H1 (cell line): Measurements from ENCODE around the gene ARSI. TPM values are rescaled to one million over a fixed set of nuclear protein-coding genes. Genes with fewer than 3 reads are reported as not detected.

Experiments used
- CTCF ChIA-PET: fragments of 300-600 bp; sonication (Branson Sonifier 250); formaldehyde crosslinking; loops from one replicate; lab custom pipeline; 2021; ENCODE audit not compliant: partially characterized antibody; lab: Charles Lee
- POLR2A ChIA-PET: fragments of 300-600 bp; sonication (Branson Sonifier 250); formaldehyde crosslinking; loops from one replicate; lab custom pipeline; 2021; ENCODE audit warnings: inconsistent platforms; ENCODE audit not compliant: partially characterized antibody; lab: Charles Lee
- DNase-seq, 2 experiments: peaks; one replicate each; pipeline versions ENCODE4 v3.0.0 to v3.0.0-alpha.2; 2010 to 2022; ENCODE audit warnings: low spot score in 2 of 2, low read depth in 1 of 2, mixed read lengths in 1 of 2
- FAIRE-seq: peaks from 2 replicates; lab custom pipeline; 2011; peaks lifted over from hg19 to GRCh38; lab: Jason Lieb, UNC
- H2AFZ ChIP-seq: 2 replicates; pipeline ENCODE4 v1.8.1; 2012; ENCODE audit warnings: low read length, inconsistent platforms
- H2AK5ac ChIP-seq: 2 replicates; pipeline ENCODE4 v1.6.1; 2013; ENCODE audit warnings: low read depth, low read length
- H2BK120ac ChIP-seq: replicated peaks from 2 replicates; pipeline ENCODE3; 2013; ENCODE audit warnings: low read depth, low read length, inconsistent platforms
- H2BK12ac ChIP-seq: 2 replicates; pipeline ENCODE4 v1.6.1; 2013; ENCODE audit warnings: low read depth, low read length
- H2BK15ac ChIP-seq: 2 replicates; pipeline ENCODE4 v1.6.1; 2013; ENCODE audit warnings: low read length
- H2BK20ac ChIP-seq: 2 replicates; pipeline ENCODE4 v1.6.1; 2013; ENCODE audit warnings: low read length
- H2BK5ac ChIP-seq: 2 replicates; pipeline ENCODE4 v1.6.1; 2013; ENCODE audit warnings: low read depth, low read length
- H3K14ac ChIP-seq: 2 replicates; pipeline ENCODE4 v1.6.1; 2013; ENCODE audit warnings: inconsistent platforms; ENCODE audit not compliant: insufficient read length
- H3K18ac ChIP-seq: 2 replicates; pipeline ENCODE4 v1.6.1; 2013; ENCODE audit warnings: low read length; ENCODE audit errors: extremely low read depth
- H3K23ac ChIP-seq: 2 replicates; pipeline ENCODE4 v1.6.1; 2013; ENCODE audit warnings: inconsistent platforms; ENCODE audit not compliant: insufficient read length
- H3K23me2 ChIP-seq: 2 replicates; pipeline ENCODE4 v1.6.1; 2013; ENCODE audit warnings: low read depth, low read length
- H3K27ac ChIP-seq: 2 replicates; pipeline ENCODE4 v1.6.1; 2011; ENCODE audit warnings: low read depth, low read length, inconsistent platforms
- H3K27me3 ChIP-seq, 4 experiments: replicated peaks in 1 of 4; 1 replicate in 1 of 4; 2 replicates in 3 of 4; pipeline versions ENCODE4 v1.6.1 to v1.8.1; 2011 to 2013; ENCODE audit warnings: low read length in 3 of 4, mild to moderate bottlenecking in 3 of 4, inconsistent platforms in 2 of 4, mixed read lengths in 2 of 4, moderate library complexity in 1 of 4; ENCODE audit not compliant: control insufficient read depth in 3 of 4, insufficient read depth in 3 of 4; ENCODE audit errors: extremely low read depth in 1 of 4
- H3K36me3 ChIP-seq, 4 experiments: 2 replicates each; pipeline versions ENCODE4 v1.6.1 to v1.8.1; 2011 to 2013; ENCODE audit warnings: mild to moderate bottlenecking in 4 of 4, low read length in 3 of 4, moderate library complexity in 2 of 4, control low read depth in 1 of 4, inconsistent platforms in 1 of 4; ENCODE audit not compliant: insufficient read depth in 4 of 4, control insufficient read depth in 2 of 4
- H3K4ac ChIP-seq: replicated peaks from 2 replicates; pipeline ENCODE3; 2013; ENCODE audit warnings: low read length, low read depth, mixed read lengths, inconsistent platforms; ENCODE audit not compliant: insufficient read length
- H3K4me1 ChIP-seq, 4 experiments: replicated peaks in 1 of 4; 1 replicate in 1 of 4; 2 replicates in 3 of 4; pipeline versions ENCODE4 v1.6.1 to v1.8.1; 2011 to 2013; ENCODE audit warnings: low read length in 3 of 4, inconsistent platforms in 2 of 4, mixed read lengths in 1 of 4; ENCODE audit not compliant: insufficient read depth in 4 of 4, control insufficient read depth in 3 of 4
- H3K4me2 ChIP-seq, 2 experiments: 2 replicates each; pipeline versions ENCODE4 v1.6.1 to v1.8.1; 2011 to 2013; ENCODE audit warnings: low read depth in 2 of 2, low read length in 2 of 2, control low read depth in 1 of 2, inconsistent platforms in 1 of 2, mild to moderate bottlenecking in 1 of 2; ENCODE audit not compliant: insufficient read depth in 1 of 2
- H3K4me3 ChIP-seq, 4 experiments: fragments of 200-600, 300-600 bp in 1 of 4; sonication (generic), shearing (Covaris generic), sonication (Bioruptor Twin) in 1 of 4; 2 replicates each; pipeline versions ENCODE4 v1.5.1 to v1.8.1; 2011 to 2016; ENCODE audit warnings: low read length in 4 of 4, low read depth in 3 of 4, control low read depth in 2 of 4, inconsistent platforms in 2 of 4, mild to moderate bottlenecking in 2 of 4, mixed read lengths in 1 of 4, moderate library complexity in 1 of 4; ENCODE audit not compliant: insufficient read depth in 2 of 4; ENCODE audit errors: extremely low read depth in 1 of 4
- H3K56ac ChIP-seq: replicated peaks from 2 replicates; pipeline ENCODE3; 2013; ENCODE audit warnings: low read depth, mild to moderate bottlenecking, mixed read lengths, low read length, inconsistent platforms; ENCODE audit not compliant: insufficient read length
- H3K79me1 ChIP-seq: 2 replicates; pipeline ENCODE4 v1.6.1; 2013; ENCODE audit warnings: low read depth, low read length, control low read depth
- H3K79me2 ChIP-seq, 2 experiments: 2 replicates each; pipeline versions ENCODE4 v1.6.1 to v1.8.1; 2012 to 2013; ENCODE audit warnings: low read length in 2 of 2, mild to moderate bottlenecking in 2 of 2, inconsistent platforms in 1 of 2; ENCODE audit not compliant: insufficient read depth in 2 of 2, control insufficient read depth in 1 of 2
- H3K9ac ChIP-seq, 4 experiments: replicated peaks in 1 of 4; 1 replicate in 1 of 4; 2 replicates in 3 of 4; pipeline versions ENCODE4 v1.6.1 to v1.8.1; 2011 to 2013; ENCODE audit warnings: low read depth in 3 of 4, low read length in 3 of 4, control low read depth in 2 of 4, mild to moderate bottlenecking in 2 of 4, moderate library complexity in 2 of 4, inconsistent platforms in 1 of 4; ENCODE audit errors: extremely low read depth in 1 of 4
- H3K9me3 ChIP-seq, 2 experiments: 2 replicates each; pipeline versions ENCODE4 v1.6.1 to v1.8.1; 2012 to 2013; ENCODE audit warnings: mild to moderate bottlenecking in 2 of 2, moderate library complexity in 2 of 2, control low read depth in 1 of 2, inconsistent platforms in 1 of 2, low read depth in 1 of 2, low read length in 1 of 2, mixed read lengths in 1 of 2; ENCODE audit not compliant: insufficient read depth in 2 of 2
- H4K20me1 ChIP-seq, 2 experiments: replicated peaks in 1 of 2; 2 replicates each; pipeline versions ENCODE3 to v1.8.1; 2011 to 2013; ENCODE audit warnings: inconsistent platforms in 2 of 2, low read length in 2 of 2, mild to moderate bottlenecking in 1 of 2; ENCODE audit not compliant: insufficient read depth in 2 of 2, control insufficient read depth in 1 of 2
- H4K5ac ChIP-seq: 2 replicates; pipeline ENCODE4 v1.6.1; 2013; ENCODE audit warnings: low read length, low read depth, mixed read lengths, inconsistent platforms; ENCODE audit not compliant: insufficient read length
- H4K8ac ChIP-seq: 2 replicates; pipeline ENCODE4 v1.8.0; 2013; ENCODE audit warnings: mild to moderate bottlenecking, moderate library complexity, low read length, inconsistent platforms; ENCODE audit not compliant: insufficient read depth; ENCODE audit errors: extremely low read depth
- H4K91ac ChIP-seq: replicated peaks from 2 replicates; pipeline ENCODE3; 2013; ENCODE audit warnings: low read length, mixed read lengths, inconsistent platforms; ENCODE audit not compliant: insufficient read length
- GABPA ChIP-seq: IDR thresholded peaks from 2 replicates; pipeline ENCODE4 v1.6.1; 2011; ENCODE audit warnings: mild to moderate bottlenecking, low read length, moderate library complexity, borderline replicate concordance; ENCODE audit not compliant: insufficient read depth
- MAFK ChIP-seq: IDR thresholded peaks from 2 replicates; pipeline ENCODE4 v1.6.1; 2012; ENCODE audit warnings: low read depth, mild to moderate bottlenecking, improper control_type of control experiment, low read length
- NRF1 ChIP-seq: IDR thresholded peaks from 2 replicates; pipeline ENCODE4 v1.6.1; 2011; ENCODE audit warnings: mild to moderate bottlenecking, low read depth, low read length, improper control_type of control experiment
- POU5F1 ChIP-seq: IDR thresholded peaks from 2 replicates; pipeline ENCODE4 v1.6.1; 2011; ENCODE audit warnings: low read depth, mild to moderate bottlenecking, low read length, moderate library complexity
- RAD21 ChIP-seq, 2 experiments: IDR thresholded peaks in 1 of 2; conservative IDR thresholded peaks in 1 of 2; 2 replicates each; pipeline ENCODE4 v1.6.1; 2011; ENCODE audit warnings: low read depth in 2 of 2, low read length in 2 of 2, improper control_type of control experiment in 1 of 2, inconsistent platforms in 1 of 2, mild to moderate bottlenecking in 1 of 2, moderate library complexity in 1 of 2
- SIRT6 ChIP-seq: IDR thresholded peaks from one replicate; pipeline ENCODE4 v1.7.1; 2012; ENCODE audit warnings: low read length, inconsistent platforms
- SP1 ChIP-seq: IDR thresholded peaks from 2 replicates; pipeline ENCODE4 v1.6.1; 2011; ENCODE audit warnings: low read depth, low read length
- TAF1 ChIP-seq: IDR thresholded peaks from 2 replicates; pipeline ENCODE4 v1.6.1; 2011; ENCODE audit warnings: mild to moderate bottlenecking, low read depth, low read length
- ZNF274 ChIP-seq: IDR thresholded peaks from 2 replicates; pipeline ENCODE4 v1.7.0; 2012; ENCODE audit warnings: low read length, borderline replicate concordance; ENCODE audit errors: extremely low read depth
- WGBS, 2 experiments: shearing (Covaris generic) in 1 of 2; methylation state at CpG; one replicate each; pipeline versions ENCODE4 v1.1.6 to v1.1.7; 2013 to 2015; ENCODE audit warnings: low lambda C conversion rate in 2 of 2, mixed read lengths in 2 of 2, inconsistent platforms in 1 of 2, low coverage in 1 of 2, missing lambda C conversion rate in 1 of 2; ENCODE audit not compliant: insufficient replicate concordance in 2 of 2, insufficient coverage in 1 of 2, insufficient read length in 1 of 2; ENCODE audit errors: extremely low coverage in 1 of 2, missing lambda C conversion rate in 1 of 2; 5-methylcytosine and 5-hydroxymethylcytosine counted together
- polyA plus RNA-seq, 7 experiments: library from polyadenylated mRNA; depleted of rRNA in 3 of 7; stranded (reverse) in 5 of 7; unstranded in 2 of 7; fragments of >200 nt in 5 of 7; fragments of 200-250 nt in 2 of 7; gene quantifications; 1 replicate in 5 of 7; 2 replicates in 1 of 7; 4 replicates in 1 of 7; pipeline versions ENCODE4 v1.2.1 to v1.2.3, GENCODE V29; 2011 to 2013; ENCODE audit warnings: missing spikeins in 2 of 7, mixed read lengths in 2 of 7
- total RNA-seq: library from RNA; stranded (reverse); fragmentation: NEBNext Ultra II Directional; extraction: Animal tissue kit (Norgen Biotek cat#: 25700); gene quantifications from 2 replicates; pipeline ENCODE4 v1.2.1, GENCODE V29; 2021
- TF ChIP-seq, protein P1 (sequence below): IDR thresholded peaks from 2 replicates; pipeline ENCODE4 v1.6.1; 2011; ENCODE audit warnings: low read depth, mild to moderate bottlenecking, low read length; ENCODE audit not compliant: insufficient read depth
- TF ChIP-seq, protein P2 (sequence below), 3 experiments: IDR thresholded peaks; 1 replicate in 2 of 3; 2 replicates in 1 of 3; pipeline versions ENCODE4 v1.5.1 to v1.6.1; 2011; ENCODE audit warnings: low read length in 3 of 3, mild to moderate bottlenecking in 3 of 3, inconsistent platforms in 2 of 3, low read depth in 1 of 3, moderate library complexity in 1 of 3; ENCODE audit not compliant: insufficient read depth in 1 of 3; ENCODE audit errors: control extremely low read depth in 1 of 3

Gene ARSI
- total and polyA plus RNA-seq, 2 of the 8 experiments (the other 6 are each of a cell fraction or from before 2014, with no cell fraction given): 4.5 to 6.7 TPM

DNA sequence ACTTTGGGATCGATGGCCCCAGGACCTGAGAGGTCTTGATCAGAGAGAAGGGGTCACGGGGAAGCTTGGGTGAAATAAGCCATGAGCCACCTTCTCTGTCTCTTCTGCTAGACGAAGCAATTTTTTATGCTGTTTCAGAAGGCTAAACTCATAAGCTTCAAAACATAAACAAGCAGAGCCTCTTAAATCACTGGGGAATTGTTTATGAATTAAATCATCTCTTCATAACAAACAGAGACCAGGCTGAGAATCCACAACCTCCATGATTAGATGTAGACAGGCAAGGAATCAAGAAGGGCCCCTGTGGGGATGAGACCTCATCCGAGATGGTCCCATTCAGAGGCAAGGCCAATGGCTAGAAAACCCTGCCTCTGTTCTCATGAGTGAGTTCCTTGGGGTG is 33.1 kb upstream of the ARSI start:
- H4K20me1 ChIP-seq: no peaks in the 10 kb centered on the region
- H2BK5ac ChIP-seq: no peak overlapping the region
- DNase-seq (no peak), FAIRE-seq (no peak)
- H3K27ac ChIP-seq: no peak overlapping the region
- H3K4me2 ChIP-seq: no peak overlapping the region
- no peak overlapping the region for H3K56ac ChIP-seq
- ChIA-PET POLR2A (no interaction called here), CTCF (interaction anchor here (1.1 to 15.6 kb wide), 5 partner anchors 15 to 244 kb away, joined by 3 to 126 read pairs (median 5); no protein-coding TSS in a partner anchor)
- H4K91ac ChIP-seq: no peak overlapping the region
- no peak overlapping the region for H3K23ac ChIP-seq
- H4K8ac ChIP-seq: no peak overlapping the region
- no peak overlapping the region for H4K5ac ChIP-seq
- no peak overlapping the region for H3K4me3 ChIP-seq
- no peak overlapping the region for H3K18ac ChIP-seq
- H2BK120ac ChIP-seq: no peak overlapping the region
- no peak overlapping the region for H3K14ac ChIP-seq
- H2BK20ac ChIP-seq: no peak overlapping the region
- no peaks in the 10 kb centered on the region for H3K79me1 ChIP-seq
- peaks cover 0 to 2% (median 0%) of the 10 kb centered on the region in 4 experiments; a peak in 1 of 7 replicates for H3K4me1 ChIP-seq
- no peaks in the 10 kb centered on the region for H3K79me2 ChIP-seq
- no peak overlapping the region for H2BK15ac ChIP-seq
- no peak overlapping the region for H3K4ac ChIP-seq
- no peaks in the 10 kb centered on the region for H3K27me3 ChIP-seq
- no peaks in the 10 kb centered on the region for H3K36me3 ChIP-seq
- H3K9ac ChIP-seq: no peak overlapping the region
- no peak overlapping the region for H2BK12ac ChIP-seq
- H2AK5ac ChIP-seq: no peak overlapping the region
- WGBS, 2 experiments: 91% methylated on average over 4 of the region's 4 CpGs; no CpG with 5 or more reads in 1 of the 2 experiments
- no peak overlapping the region for H2AFZ ChIP-seq
- H3K23me2 ChIP-seq: no peaks in the 10 kb centered on the region
- H3K9me3 ChIP-seq: no peaks in the 10 kb centered on the region
- TF ChIP-seq GABPA (no peak), SIRT6 (no peak), ZNF274 (no peak), NRF1 (no peak), RAD21 (IDR thresholded peaks at IDR 0.05 in 1 of 2, conservative IDR thresholded peaks at IDR 0.05 in 1 of 2; ENCODE audit: low read depth in 2 of 2, low read length in 2 of 2) (no peak), MAFK (no peak), POU5F1 (no peak), SP1 (no peak), TAF1 (no peak)
- TF ChIP-seq, protein P1, sequence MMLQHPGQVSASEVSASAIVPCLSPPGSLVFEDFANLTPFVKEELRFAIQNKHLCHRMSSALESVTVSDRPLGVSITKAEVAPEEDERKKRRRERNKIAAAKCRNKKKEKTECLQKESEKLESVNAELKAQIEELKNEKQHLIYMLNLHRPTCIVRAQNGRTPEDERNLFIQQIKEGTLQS: no peak
- TF ChIP-seq, protein P2, sequence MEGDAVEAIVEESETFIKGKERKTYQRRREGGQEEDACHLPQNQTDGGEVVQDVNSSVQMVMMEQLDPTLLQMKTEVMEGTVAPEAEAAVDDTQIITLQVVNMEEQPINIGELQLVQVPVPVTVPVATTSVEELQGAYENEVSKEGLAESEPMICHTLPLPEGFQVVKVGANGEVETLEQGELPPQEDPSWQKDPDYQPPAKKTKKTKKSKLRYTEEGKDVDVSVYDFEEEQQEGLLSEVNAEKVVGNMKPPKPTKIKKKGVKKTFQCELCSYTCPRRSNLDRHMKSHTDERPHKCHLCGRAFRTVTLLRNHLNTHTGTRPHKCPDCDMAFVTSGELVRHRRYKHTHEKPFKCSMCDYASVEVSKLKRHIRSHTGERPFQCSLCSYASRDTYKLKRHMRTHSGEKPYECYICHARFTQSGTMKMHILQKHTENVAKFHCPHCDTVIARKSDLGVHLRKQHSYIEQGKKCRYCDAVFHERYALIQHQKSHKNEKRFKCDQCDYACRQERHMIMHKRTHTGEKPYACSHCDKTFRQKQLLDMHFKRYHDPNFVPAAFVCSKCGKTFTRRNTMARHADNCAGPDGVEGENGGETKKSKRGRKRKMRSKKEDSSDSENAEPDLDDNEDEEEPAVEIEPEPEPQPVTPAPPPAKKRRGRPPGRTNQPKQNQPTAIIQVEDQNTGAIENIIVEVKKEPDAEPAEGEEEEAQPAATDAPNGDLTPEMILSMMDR (IDR thresholded peaks at IDR 0.05; ENCODE audit: control extremely low read depth in 1 of 3, insufficient read depth in 1 of 3, low read depth in 1 of 3, low read length in 3 of 3): no peak
